Testis (tissue), 3 donors: ENCODE data around the gene TRMT11. TPM values are rescaled to one million over a fixed set of nuclear protein-coding genes. Genes with fewer than 3 reads are reported as not detected.

Experiments
- DNase-seq: peaks from one replicate; pipeline ENCODE4 v3.0.0-alpha.2; 2019
- H3K27ac ChIP-seq, 2 donors: fragments of 200-600 bp; sonication (generic); one replicate each; pipeline ENCODE4 v1.5.1; 2019
- H3K27me3 ChIP-seq: fragments of 200-600 bp; sonication (generic); one replicate; pipeline ENCODE4 v1.5.1; 2019
- H3K36me3 ChIP-seq: fragments of 200-600 bp; sonication (generic); one replicate; pipeline ENCODE4 v1.5.1; 2017; ENCODE audit warnings: low read depth; ENCODE audit errors: missing control alignments
- H3K4me1 ChIP-seq: fragments of 200-600 bp; sonication (generic); one replicate; pipeline ENCODE4 v1.5.1; 2019
- H3K4me3 ChIP-seq, 2 donors: fragments of 200-600 bp; sonication (generic); one replicate each; pipeline ENCODE4 v1.5.1; 2017 to 2019
- H3K9me3 ChIP-seq: fragments of 200-600 bp; sonication (generic); one replicate; pipeline ENCODE4 v1.5.1; 2017
- CTCF ChIP-seq, 3 experiments: fragments of 450-650 bp in 2 of 3; fragments of 200-600 bp in 1 of 3; sonication (generic) in 1 of 3; IDR thresholded peaks; one replicate each; pipeline ENCODE4 v1.5.1; 2016 to 2019; ENCODE audit warnings: antibody characterized with exemption in 3 of 3, mild to moderate bottlenecking in 2 of 3, moderate library complexity in 1 of 3
- POLR2A ChIP-seq: fragments of 450-650 bp; IDR thresholded peaks from one replicate; pipeline ENCODE4 v1.6.1; 2017; ENCODE audit warnings: antibody characterized with exemption, mild to moderate bottlenecking, moderate library complexity
- WGBS, 2 donors: methylation state at CpG; one replicate each; pipeline ENCODE4 v1.1.5; 2018; 5-methylcytosine and 5-hydroxymethylcytosine counted together
- intact Hi-C: fragments of 100-400 bp; cut with DNase I; formaldehyde crosslinking; loops from one replicate; pipeline ENCODE4 v1.15.1; 2023; ENCODE audit warnings: low total_unique reads
- polyA plus RNA-seq: library from polyadenylated mRNA; stranded (reverse); fragments of 350-450 nt; fragmentation: Illumina TruSeq; extraction: RNeasy Lipid Tissue Mini Kit (QIAGEN cat#74804); gene quantifications from one replicate; pipeline ENCODE4 v1.2.3, GENCODE V29; 2014; ENCODE audit warnings: low read depth, low replicate concordance; ENCODE audit not compliant: insufficient read depth
- total RNA-seq, 2 donors: library from RNA; depleted of rRNA; stranded (reverse); fragments of >200 nt; gene quantifications; one replicate each; pipeline ENCODE4 v1.2.3, GENCODE V29; 2016

The TRMT11 gene
- total and polyA plus RNA-seq, 3 donors from 2014 or later, result 16.1 to 51.2 (median 32.2) TPM

GRCh38 chr6:125942672-125943527 lies 43.4 kb upstream of the TRMT11 start:
- intact Hi-C loops, result no loop called here
- no peak overlapping the region for H3K4me3 ChIP-seq
- DNase-seq, result no peak
- H3K4me1 ChIP-seq, result no peaks in the 10 kb centered on the region
- TF ChIP-seq POLR2A (no peak), CTCF (IDR thresholded peaks at IDR 0.05) (no peak)
- H3K27me3 ChIP-seq, result no peaks in the 10 kb centered on the region
- WGBS, 2 donors, result 93 to 95% methylated on average over 10 of the region's 10 CpGs
- no peaks in the 10 kb centered on the region for H3K9me3 ChIP-seq
- H3K36me3 ChIP-seq, result no peaks in the 10 kb centered on the region
- no peak overlapping the region for H3K27ac ChIP-seq

GRCh38 chr6:125943528-125944433 lies 42.6 kb upstream of the TRMT11 start:
- Histone ChIP-seq H3K4me3 (no peak overlapping the region), H3K27ac (no peak overlapping the region), H3K9me3 (no peaks in the 10 kb centered on the region), H3K4me1 (no peaks in the 10 kb centered on the region), H3K27me3 (no peaks in the 10 kb centered on the region), H3K36me3 (no peaks in the 10 kb centered on the region)
- WGBS, 2 donors, result 79 to 83% methylated on average over 4 of the region's 4 CpGs
- no peak for DNase-seq
- intact Hi-C loops, result no loop called here
- TF ChIP-seq CTCF (IDR thresholded peaks at IDR 0.05) (no peak), POLR2A (no peak)

- Histone ChIP-seq H3K4me1 (no peaks in the 10 kb centered on the region), H3K27me3 (no peaks in the 10 kb centered on the region), H3K36me3 (no peaks in the 10 kb centered on the region), H3K27ac (peak overlapping the region in 1 of 2 donors; percentile 25), H3K9me3 (no peaks in the 10 kb centered on the region), H3K4me3 (no peak overlapping the region)
- 28 to 30% methylated on average over 5 of the region's 5 CpGs for WGBS, 2 donors
- TF ChIP-seq POLR2A (no peak), CTCF (IDR thresholded peaks at IDR 0.05) (no peak)
- peak; percentile 85 for DNase-seq
- intact Hi-C loops, result no loop called here
Measured at GRCh38 chr6:125944434-125944816, 41.9 kb upstream of the TRMT11 start.

- Histone ChIP-seq H3K4me1 (no peaks in the 10 kb centered on the region), H3K36me3 (no peaks in the 10 kb centered on the region), H3K27me3 (no peaks in the 10 kb centered on the region), H3K9me3 (no peaks in the 10 kb centered on the region), H3K4me3 (no peak overlapping the region), H3K27ac (peak overlapping the region in 1 of 2 donors; percentile 25)
- 75 to 81% methylated on average over 1 of the region's 1 CpG for WGBS, 2 donors
- no peak for DNase-seq
- intact Hi-C loops, result no loop called here
- no peak for TF ChIP-seq CTCF (IDR thresholded peaks at IDR 0.05)
- TF ChIP-seq POLR2A, result no peak
Measured at GRCh38 chr6:125944896-125945295, 41.4 kb upstream of the TRMT11 start.
